GM12874 (cell line): ENCODE measurements around the gene IL17B.

Source experiments
- CTCF ChIP-seq: IDR thresholded peaks from 2 replicates; pipeline ENCODE4 v1.5.1; 2011; ENCODE audit warnings: low read depth, mild to moderate bottlenecking, control low read depth, low read length, moderate library complexity; ENCODE audit not compliant: insufficient read depth

Gene IL17B

GRCh38 chr5:149418910-149419531 is 39.9 kb upstream of the IL17B start:
- no peak for TF ChIP-seq CTCF

- TF ChIP-seq CTCF = no peak
Observed at GRCh38 chr5:149417711-149418368, 38.7 kb upstream of the IL17B start.

- TF ChIP-seq CTCF = no peak
Observed at GRCh38 chr5:149416987-149417710, 38.1 kb upstream of the IL17B start.

GRCh38 chr5:149415066-149415967 is 36.2 kb upstream of the IL17B start:
- TF ChIP-seq CTCF = no peak

- TF ChIP-seq CTCF = no peak
Observed at GRCh38 chr5:149414405-149415065, 35.4 kb upstream of the IL17B start.

GRCh38 chr5:149413477-149414210 is 34.6 kb upstream of the IL17B start:
- TF ChIP-seq CTCF = no peak
